ENCODE results near the gene OTOP3.

- TF ChIP-seq POLR2AphosphoS5 (IDR thresholded peaks at IDR 0.05) (peak in 1 of 2 donors; percentile 51), EP300 (IDR thresholded peaks at IDR 0.05) (no peak), CTCF (IDR thresholded peaks at IDR 0.05) (no peak)
Measured at GRCh38 chr17:74970395-74970794, 34.7 kb downstream of the OTOP3 start.
